HCT116 (cell line): Measurements from ENCODE around the gene HARBI1.

Experiments used
- CEBPB ChIP-seq: IDR thresholded peaks from 2 replicates; pipeline ENCODE4 v1.6.1; 2012; ENCODE audit warnings: low read depth
- EGR1 ChIP-seq: IDR thresholded peaks from 2 replicates; pipeline ENCODE4 v1.6.1; 2012; ENCODE audit warnings: low read depth
- EZH2 ChIP-seq: fragments of 200-600 bp; sonication (generic); IDR thresholded peaks from 2 replicates; pipeline ENCODE4 v1.6.1; 2017; ENCODE audit warnings: antibody characterized with exemption, mixed run types
- EZH2phosphoT487 ChIP-seq: fragments of 200-600 bp; IDR thresholded peaks from 2 replicates; pipeline ENCODE4 v1.6.1; 2018; ENCODE audit warnings: antibody characterized with exemption, borderline replicate concordance
- POLR2A ChIP-seq: IDR thresholded peaks from 2 replicates; pipeline ENCODE4 v1.7.0; 2011; ENCODE audit warnings: borderline replicate concordance; ENCODE audit not compliant: insufficient read depth, insufficient read length; ENCODE audit errors: extremely low read depth
- SIN3A ChIP-seq: IDR thresholded peaks from 2 replicates; pipeline ENCODE4 v1.6.1; 2012; ENCODE audit warnings: low read depth
- TF ChIP-seq, protein P1 (sequence below), 3 experiments: fragments of 200-600 bp in 1 of 3; sonication (generic) in 1 of 3; IDR thresholded peaks in 2 of 3; conservative IDR thresholded peaks in 1 of 3; 2 replicates each; pipeline ENCODE4 v1.5.1; 2012 to 2017; ENCODE audit warnings: low read depth in 2 of 3, low read length in 2 of 3, antibody characterized with exemption in 1 of 3, borderline replicate concordance in 1 of 3, control low read depth in 1 of 3, mild to moderate bottlenecking in 1 of 3, mixed read lengths in 1 of 3, mixed run types in 1 of 3, moderate library complexity in 1 of 3; ENCODE audit not compliant: insufficient read depth in 1 of 3
- TF ChIP-seq, protein P2 (sequence below): IDR thresholded peaks from 2 replicates; pipeline ENCODE4 v1.6.1; 2012

DNA sequence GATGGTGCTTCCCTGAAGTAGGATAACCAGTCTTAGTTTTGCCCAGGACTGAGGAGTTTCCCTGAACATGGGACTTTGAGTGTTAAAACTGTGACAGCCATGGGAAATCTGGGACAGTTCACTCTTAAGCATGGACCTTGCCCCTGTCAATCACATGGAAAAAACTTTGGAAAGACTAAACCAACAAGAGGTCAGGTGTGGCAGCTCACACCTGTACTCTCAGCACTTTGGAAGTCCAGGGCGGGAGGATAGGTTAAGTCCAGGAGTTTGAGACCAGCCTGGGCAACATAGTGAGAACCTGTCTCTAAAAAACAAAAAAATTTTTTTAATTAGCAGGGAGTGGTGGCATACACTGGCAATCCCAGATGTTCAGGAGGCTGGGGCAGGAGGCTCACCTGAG, 19.9 kb downstream of the HARBI1 start:
- TF ChIP-seq, protein P1, sequence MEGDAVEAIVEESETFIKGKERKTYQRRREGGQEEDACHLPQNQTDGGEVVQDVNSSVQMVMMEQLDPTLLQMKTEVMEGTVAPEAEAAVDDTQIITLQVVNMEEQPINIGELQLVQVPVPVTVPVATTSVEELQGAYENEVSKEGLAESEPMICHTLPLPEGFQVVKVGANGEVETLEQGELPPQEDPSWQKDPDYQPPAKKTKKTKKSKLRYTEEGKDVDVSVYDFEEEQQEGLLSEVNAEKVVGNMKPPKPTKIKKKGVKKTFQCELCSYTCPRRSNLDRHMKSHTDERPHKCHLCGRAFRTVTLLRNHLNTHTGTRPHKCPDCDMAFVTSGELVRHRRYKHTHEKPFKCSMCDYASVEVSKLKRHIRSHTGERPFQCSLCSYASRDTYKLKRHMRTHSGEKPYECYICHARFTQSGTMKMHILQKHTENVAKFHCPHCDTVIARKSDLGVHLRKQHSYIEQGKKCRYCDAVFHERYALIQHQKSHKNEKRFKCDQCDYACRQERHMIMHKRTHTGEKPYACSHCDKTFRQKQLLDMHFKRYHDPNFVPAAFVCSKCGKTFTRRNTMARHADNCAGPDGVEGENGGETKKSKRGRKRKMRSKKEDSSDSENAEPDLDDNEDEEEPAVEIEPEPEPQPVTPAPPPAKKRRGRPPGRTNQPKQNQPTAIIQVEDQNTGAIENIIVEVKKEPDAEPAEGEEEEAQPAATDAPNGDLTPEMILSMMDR (IDR thresholded peaks at IDR 0.05 in 2 of 3, conservative IDR thresholded peaks at IDR 0.05 in 1 of 3; ENCODE audit: borderline replicate concordance in 1 of 3, insufficient read depth in 1 of 3, low read depth in 2 of 3, low read length in 2 of 3) = no peak
- TF ChIP-seq EGR1 (no peak), EZH2phosphoT487 (no peak), CEBPB (no peak), SIN3A (no peak), EZH2 (no peak), POLR2A (no peak)
- TF ChIP-seq, protein P2, sequence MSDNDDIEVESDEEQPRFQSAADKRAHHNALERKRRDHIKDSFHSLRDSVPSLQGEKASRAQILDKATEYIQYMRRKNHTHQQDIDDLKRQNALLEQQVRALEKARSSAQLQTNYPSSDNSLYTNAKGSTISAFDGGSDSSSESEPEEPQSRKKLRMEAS = no peak
